Measurements from ENCODE around the gene NLE1.

DNA sequence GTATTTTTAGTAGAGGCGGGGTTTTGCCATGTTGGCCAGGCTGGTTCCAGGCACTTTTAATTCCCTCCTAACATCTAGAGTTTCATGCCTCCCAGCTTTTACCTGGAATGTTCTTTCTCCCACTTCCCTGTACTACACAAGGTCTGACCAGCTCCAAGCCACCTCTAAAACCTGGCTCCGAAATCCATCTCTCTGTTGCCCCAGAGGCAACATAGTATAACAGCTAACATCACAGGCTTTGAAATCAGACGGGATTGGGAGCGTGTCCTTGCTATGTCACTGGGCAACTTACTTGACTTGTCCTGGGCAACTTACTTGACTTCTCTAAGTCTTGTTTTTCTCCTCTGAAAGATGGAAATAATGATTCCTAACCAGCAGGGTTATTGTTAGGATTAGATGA, 20.7 kb upstream of the NLE1 start:
- TF ChIP-seq POLR2A (IDR thresholded peaks at IDR 0.05), result no peak
- TF ChIP-seq, protein P1, sequence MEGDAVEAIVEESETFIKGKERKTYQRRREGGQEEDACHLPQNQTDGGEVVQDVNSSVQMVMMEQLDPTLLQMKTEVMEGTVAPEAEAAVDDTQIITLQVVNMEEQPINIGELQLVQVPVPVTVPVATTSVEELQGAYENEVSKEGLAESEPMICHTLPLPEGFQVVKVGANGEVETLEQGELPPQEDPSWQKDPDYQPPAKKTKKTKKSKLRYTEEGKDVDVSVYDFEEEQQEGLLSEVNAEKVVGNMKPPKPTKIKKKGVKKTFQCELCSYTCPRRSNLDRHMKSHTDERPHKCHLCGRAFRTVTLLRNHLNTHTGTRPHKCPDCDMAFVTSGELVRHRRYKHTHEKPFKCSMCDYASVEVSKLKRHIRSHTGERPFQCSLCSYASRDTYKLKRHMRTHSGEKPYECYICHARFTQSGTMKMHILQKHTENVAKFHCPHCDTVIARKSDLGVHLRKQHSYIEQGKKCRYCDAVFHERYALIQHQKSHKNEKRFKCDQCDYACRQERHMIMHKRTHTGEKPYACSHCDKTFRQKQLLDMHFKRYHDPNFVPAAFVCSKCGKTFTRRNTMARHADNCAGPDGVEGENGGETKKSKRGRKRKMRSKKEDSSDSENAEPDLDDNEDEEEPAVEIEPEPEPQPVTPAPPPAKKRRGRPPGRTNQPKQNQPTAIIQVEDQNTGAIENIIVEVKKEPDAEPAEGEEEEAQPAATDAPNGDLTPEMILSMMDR (IDR thresholded peaks at IDR 0.05 in 4 of 5, conservative IDR thresholded peaks at IDR 0.05 in 1 of 5), result no peak
